SH-SY5Y (cell line): ENCODE results near the gene PAGE4.

Experiments
- GATA2 ChIP-seq: IDR thresholded peaks from 2 replicates; pipeline ENCODE4 v1.6.1; 2011; ENCODE audit warnings: mild to moderate bottlenecking, low read depth, low read length
- GATA3 ChIP-seq: IDR thresholded peaks from 2 replicates; pipeline ENCODE4 v1.6.1; 2011; ENCODE audit warnings: low read depth, mild to moderate bottlenecking, low read length, moderate library complexity

GRCh38 chrX:49844611-49845010 lies 15.5 kb downstream of the PAGE4 start:
- TF ChIP-seq GATA2 (no peak), GATA3 (no peak)
